ENCODE data around the gene BDNF. TPM values are rescaled to one million over a fixed set of nuclear protein-coding genes. Genes with fewer than 3 reads are reported as not detected.

BDNF gene
- total RNA-seq, 1 donor from 2014 or later = 15.4 TPM

Other genes starting within 250 kb of the BDNF start
- 106 TPM for gene LGR4, start 227.7 kb downstream of the BDNF start, total RNA-seq (ENCODE audit: insufficient read depth, low replicate concordance)
- 70.8 TPM for gene LIN7C, start 193.7 kb downstream of the BDNF start, total RNA-seq (ENCODE audit: insufficient read depth, low replicate concordance)